Psoas muscle (tissue), 8 donors: Measurements from ENCODE around the gene CLSTN2. TPM values are rescaled to one million over a fixed set of nuclear protein-coding genes. Genes with fewer than 3 reads are reported as not detected.

Source experiments
- ATAC-seq, 4 donors: fragments of 200-7000 bp; cut with Tn5 transposase; one replicate each; pipeline ENCODE4 v1.9.1; 2020; ENCODE audit warnings: moderate library complexity in 3 of 4, mild to moderate bottlenecking in 2 of 4
- DNase-seq, 2 donors: peaks; one replicate each; pipeline ENCODE4 v3.0.0-alpha.2; 2020
- H3K27ac ChIP-seq: fragments of 200-600 bp; one replicate; pipeline ENCODE4 v1.8.0; 2022
- H3K27me3 ChIP-seq, 3 donors: fragments of 200-600 bp in 1 of 3; one replicate each; pipeline versions ENCODE4 v1.6.1 to v1.8.0; 2013 to 2022; ENCODE audit warnings: low read length in 2 of 3, mild to moderate bottlenecking in 2 of 3, moderate library complexity in 1 of 3; ENCODE audit not compliant: insufficient read depth in 3 of 3
- H3K36me3 ChIP-seq, 2 donors: fragments of 200-600 bp in 1 of 2; one replicate each; pipeline versions ENCODE4 v1.6.1 to v1.8.0; 2013 to 2022; ENCODE audit warnings: low read depth in 1 of 2, mild to moderate bottlenecking in 1 of 2, moderate library complexity in 1 of 2; ENCODE audit not compliant: insufficient read depth in 1 of 2
- H3K4me1 ChIP-seq: fragments of 200-600 bp; one replicate; pipeline ENCODE4 v1.8.0; 2022
- H3K4me3 ChIP-seq: fragments of 200-600 bp; one replicate; pipeline ENCODE4 v1.8.0; 2022; ENCODE audit warnings: mild to moderate bottlenecking
- H3K9me3 ChIP-seq: fragments of 200-600 bp; one replicate; pipeline ENCODE4 v1.8.0; 2022
- CTCF ChIP-seq: fragments of 200-600 bp; IDR thresholded peaks from one replicate; pipeline ENCODE4 v1.8.0; 2022; ENCODE audit warnings: antibody characterized with exemption
- WGBS, 3 donors: extraction: QIAGEN DNeasy Blood & Tissue Kit; methylation state at CpG; one replicate each; pipeline versions ENCODE4 v1.1.6 to v1.1.7; 2013; 5-methylcytosine and 5-hydroxymethylcytosine counted together
- intact Hi-C, 2 donors: fragments of 100-400 bp; cut with DNase I; formaldehyde crosslinking; loops; one replicate each; pipeline versions ENCODE4 v1.11.0 to v1.14.2; 2022
- polyA plus RNA-seq, 3 donors: library from polyadenylated mRNA; stranded (reverse); fragments of 200-250 nt; gene quantifications; one replicate each; pipeline ENCODE4 v1.2.3, GENCODE V29; 2013
- total RNA-seq, 4 donors: library from RNA; stranded (reverse); fragmentation: NEBNext Ultra II Directional in 2 of 4; extraction: Animal tissue kit (Norgen Biotek cat#: 25700) in 2 of 4; gene quantifications; one replicate each; pipeline versions ENCODE4 v1.2.1 to v1.2.4, GENCODE V29; 2021 to 2023
- donor health status: healthy with polysubstance abuse.
- donor health status: DM: no; HTN: no; CAD: no; lungs with moderate emphysema.
- donor health status: Bipolar disorder and iron deficiency.
- donor health status: healthy.
- donor health status: DM: yes; HTN: yes; CAD: no.
- donor health status: DM: no; HTN: no; CAD: no.
- donor health status: DM: no; HTN: no; CAD: no.
- donor health status: DM: yes; HTN: yes; CAD: no.

Gene CLSTN2
- total and polyA plus RNA-seq, 7 donors: 0.24 to 5.0 (median 1.5) TPM

GRCh38 chr3:140165781-140166180 is 230.8 kb downstream of the CLSTN2 start:
- no peaks in the 10 kb centered on the region for H3K27me3 ChIP-seq
- ATAC-seq: no peak
- no peak overlapping the region for H3K27ac ChIP-seq
- peaks cover 4% of the 10 kb centered on the region for H3K9me3 ChIP-seq
- no peaks in the 10 kb centered on the region for H3K36me3 ChIP-seq
- no peak overlapping the region for H3K4me3 ChIP-seq
- no peak for DNase-seq
- H3K4me1 ChIP-seq: no peaks in the 10 kb centered on the region
- intact Hi-C loops: loop anchor here in 1 of 2 donors (1.0 kb wide), 1 partner anchor 29 kb away; no protein-coding TSS in a partner anchor
- TF ChIP-seq CTCF: no peak

- Histone ChIP-seq H3K9me3 (peaks cover 4% of the 10 kb centered on the region), H3K27me3 (no peaks in the 10 kb centered on the region), H3K4me3 (no peak overlapping the region), H3K36me3 (no peaks in the 10 kb centered on the region), H3K4me1 (no peaks in the 10 kb centered on the region), H3K27ac (no peak overlapping the region)
- 68 to 72% (median 68%) methylated on average over 5 of the region's 5 CpGs for WGBS, 3 donors
- intact Hi-C loops: loop anchor here in 1 of 2 donors (1.0 kb wide), 1 partner anchor 27 kb away; no protein-coding TSS in a partner anchor
- no peak for ATAC-seq
- no peak for TF ChIP-seq CTCF
- no peak for DNase-seq
Measured at GRCh38 chr3:140166861-140167599, 232.0 kb downstream of the CLSTN2 start.

- WGBS, 3 donors: 85 to 94% (median 86%) methylated on average over 5 of the region's 5 CpGs
- Histone ChIP-seq H3K27ac (no peak overlapping the region), H3K4me3 (no peak overlapping the region), H3K9me3 (peaks cover 4% of the 10 kb centered on the region), H3K36me3 (no peaks in the 10 kb centered on the region), H3K4me1 (no peaks in the 10 kb centered on the region), H3K27me3 (no peaks in the 10 kb centered on the region)
- no peak for TF ChIP-seq CTCF
- no peak for DNase-seq
- no peak for ATAC-seq
- intact Hi-C loops: no loop called here
Measured at GRCh38 chr3:140167600-140168281, 232.8 kb downstream of the CLSTN2 start.

- ATAC-seq (no peak), DNase-seq (no peak)
- Histone ChIP-seq H3K4me3 (no peak overlapping the region), H3K9me3 (peaks cover 4% of the 10 kb centered on the region), H3K36me3 (no peaks in the 10 kb centered on the region), H3K27ac (no peak overlapping the region), H3K4me1 (no peaks in the 10 kb centered on the region), H3K27me3 (no peaks in the 10 kb centered on the region)
- intact Hi-C loops: no loop called here
- 40 to 58% (median 47%) methylated on average over 1 of the region's 1 CpG for WGBS, 3 donors
- TF ChIP-seq CTCF: no peak
Measured at GRCh38 chr3:140170612-140171011, 235.6 kb downstream of the CLSTN2 start.
